ENCODE measurements around the gene CLK1. TPM values are rescaled to one million over a fixed set of nuclear protein-coding genes. Genes with fewer than 3 reads are reported as not detected.
"Not testable (repeated sequence)": the region's sequence is repeated elsewhere in the genome, so short reads cannot be mapped to it uniquely, and the experiment has no call there.

CLK1 gene
- total RNA-seq, 1 experiment from 2014 or later = 46.6 TPM

DNA sequence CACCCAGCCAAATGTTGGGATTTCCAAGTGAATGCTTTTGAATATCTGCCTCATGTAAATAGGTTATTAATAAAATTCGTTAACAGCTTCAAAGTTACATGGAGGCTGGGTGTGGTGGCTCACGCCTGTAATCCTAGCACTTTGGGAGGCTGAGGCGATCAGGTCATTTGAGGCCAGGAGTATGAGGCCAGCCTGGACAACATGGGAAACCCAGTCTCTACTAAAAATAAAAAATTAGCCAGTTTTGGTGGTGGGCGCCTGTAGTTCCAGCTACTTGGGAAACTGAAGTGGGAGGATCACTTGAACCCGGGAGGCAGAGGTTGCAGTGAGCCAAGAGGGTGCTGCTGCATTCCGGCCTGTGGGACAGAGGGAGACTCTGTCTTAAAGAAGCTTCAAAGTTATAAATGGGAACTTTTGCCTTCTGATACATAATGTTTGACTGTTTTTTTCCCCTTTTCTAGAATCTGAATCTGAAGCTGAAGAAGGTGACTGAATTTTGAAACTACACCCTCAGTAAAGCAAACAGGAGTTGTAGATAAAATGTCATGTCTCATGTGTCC is 42.7 kb downstream of the CLK1 start:
- in situ Hi-C loops (cut with HindIII; ENCODE audit: low pct_unique_long_range_greater_than_20kb, low sequenced_read_pairs) = no loop called here
- Histone ChIP-seq H3K9me3 (ENCODE audit: control insufficient read depth, insufficient read depth, low read depth, low read length) (no peaks in the 10 kb centered on the region), H3K27me3 (ENCODE audit: control insufficient read depth, insufficient read depth, low read length) (no peaks in the 10 kb centered on the region), H3K36me3 (ENCODE audit: control insufficient read depth, insufficient read depth, low read length) (peaks cover 38% of the 10 kb centered on the region), H3K27ac (ENCODE audit: low read length) (no peak overlapping the region), H3K4me3 (ENCODE audit: low read depth in 2 of 2, low read length in 2 of 2) (no peak overlapping the region), H3K4me1 (ENCODE audit: control insufficient read depth, insufficient read depth, low read length) (no peaks in the 10 kb centered on the region)
- TF ChIP-seq TCF7L2 (IDR thresholded peaks at IDR 0.05; ENCODE audit: low read depth, low read length) = no peak
- TF ChIP-seq SIN3A (IDR thresholded peaks at IDR 0.05; ENCODE audit: borderline replicate concordance, insufficient read depth, low read depth, low read length) = no peak
- TF ChIP-seq, protein P1, sequence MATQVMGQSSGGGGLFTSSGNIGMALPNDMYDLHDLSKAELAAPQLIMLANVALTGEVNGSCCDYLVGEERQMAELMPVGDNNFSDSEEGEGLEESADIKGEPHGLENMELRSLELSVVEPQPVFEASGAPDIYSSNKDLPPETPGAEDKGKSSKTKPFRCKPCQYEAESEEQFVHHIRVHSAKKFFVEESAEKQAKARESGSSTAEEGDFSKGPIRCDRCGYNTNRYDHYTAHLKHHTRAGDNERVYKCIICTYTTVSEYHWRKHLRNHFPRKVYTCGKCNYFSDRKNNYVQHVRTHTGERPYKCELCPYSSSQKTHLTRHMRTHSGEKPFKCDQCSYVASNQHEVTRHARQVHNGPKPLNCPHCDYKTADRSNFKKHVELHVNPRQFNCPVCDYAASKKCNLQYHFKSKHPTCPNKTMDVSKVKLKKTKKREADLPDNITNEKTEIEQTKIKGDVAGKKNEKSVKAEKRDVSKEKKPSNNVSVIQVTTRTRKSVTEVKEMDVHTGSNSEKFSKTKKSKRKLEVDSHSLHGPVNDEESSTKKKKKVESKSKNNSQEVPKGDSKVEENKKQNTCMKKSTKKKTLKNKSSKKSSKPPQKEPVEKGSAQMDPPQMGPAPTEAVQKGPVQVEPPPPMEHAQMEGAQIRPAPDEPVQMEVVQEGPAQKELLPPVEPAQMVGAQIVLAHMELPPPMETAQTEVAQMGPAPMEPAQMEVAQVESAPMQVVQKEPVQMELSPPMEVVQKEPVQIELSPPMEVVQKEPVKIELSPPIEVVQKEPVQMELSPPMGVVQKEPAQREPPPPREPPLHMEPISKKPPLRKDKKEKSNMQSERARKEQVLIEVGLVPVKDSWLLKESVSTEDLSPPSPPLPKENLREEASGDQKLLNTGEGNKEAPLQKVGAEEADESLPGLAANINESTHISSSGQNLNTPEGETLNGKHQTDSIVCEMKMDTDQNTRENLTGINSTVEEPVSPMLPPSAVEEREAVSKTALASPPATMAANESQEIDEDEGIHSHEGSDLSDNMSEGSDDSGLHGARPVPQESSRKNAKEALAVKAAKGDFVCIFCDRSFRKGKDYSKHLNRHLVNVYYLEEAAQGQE (IDR thresholded peaks at IDR 0.05; ENCODE audit: insufficient read depth in 1 of 2, low read depth in 2 of 2, low read length in 1 of 2) = no peak
- TF ChIP-seq POLR2AphosphoS5 (IDR thresholded peaks at IDR 0.05; ENCODE audit: low read depth, low read length) = no peak
- ATAC-seq (no peak), DNase-seq (ENCODE audit: low read depth, low spot score) (no peak)
- ChIA-PET POLR2A (no interaction called here), CTCF (no interaction called here)
- BruUV-seq (replicated peaks) = no TSS peak
- intact Hi-C loops (cut with micrococcal nuclease; ENCODE audit: unreplicated experiment) = no loop called here

DNA sequence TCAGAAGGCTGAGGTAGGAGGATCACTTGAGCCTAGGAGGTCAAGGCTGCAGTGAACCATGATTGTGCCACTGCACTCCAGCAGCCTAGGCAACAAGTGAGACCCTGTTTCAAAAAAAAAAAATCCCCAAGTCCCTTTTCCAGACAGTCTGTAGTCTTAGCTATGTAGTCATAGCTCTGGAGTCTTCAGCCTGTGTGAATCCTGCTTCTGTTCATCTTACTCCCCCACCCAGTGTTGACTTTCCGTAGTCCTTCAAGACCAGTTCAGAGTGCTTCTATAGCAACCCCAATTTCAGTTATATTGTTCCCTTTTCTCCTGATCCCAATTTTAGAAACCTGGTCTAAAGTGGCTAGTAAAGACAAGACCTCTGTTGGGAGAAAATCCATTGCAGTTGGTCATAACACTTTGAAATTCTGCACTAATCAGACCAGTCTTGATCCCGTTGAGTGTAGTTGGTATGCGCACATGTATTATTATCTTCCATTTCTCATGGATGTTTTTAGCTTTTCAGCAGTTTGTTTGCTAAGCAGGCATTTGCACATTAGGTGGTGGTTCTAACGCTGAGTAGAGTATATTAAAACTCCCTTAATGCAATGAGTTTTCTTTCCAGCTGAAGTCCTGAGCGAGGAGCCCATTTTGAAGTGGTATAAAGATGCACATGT is 43.8 kb downstream of the CLK1 start:
- TF ChIP-seq SIN3A (IDR thresholded peaks at IDR 0.05; ENCODE audit: borderline replicate concordance, insufficient read depth, low read depth, low read length) (no peak), POLR2AphosphoS5 (IDR thresholded peaks at IDR 0.05; ENCODE audit: low read depth, low read length) (no peak), TCF7L2 (IDR thresholded peaks at IDR 0.05; ENCODE audit: low read depth, low read length) (no peak)
- TF ChIP-seq, protein P2, sequence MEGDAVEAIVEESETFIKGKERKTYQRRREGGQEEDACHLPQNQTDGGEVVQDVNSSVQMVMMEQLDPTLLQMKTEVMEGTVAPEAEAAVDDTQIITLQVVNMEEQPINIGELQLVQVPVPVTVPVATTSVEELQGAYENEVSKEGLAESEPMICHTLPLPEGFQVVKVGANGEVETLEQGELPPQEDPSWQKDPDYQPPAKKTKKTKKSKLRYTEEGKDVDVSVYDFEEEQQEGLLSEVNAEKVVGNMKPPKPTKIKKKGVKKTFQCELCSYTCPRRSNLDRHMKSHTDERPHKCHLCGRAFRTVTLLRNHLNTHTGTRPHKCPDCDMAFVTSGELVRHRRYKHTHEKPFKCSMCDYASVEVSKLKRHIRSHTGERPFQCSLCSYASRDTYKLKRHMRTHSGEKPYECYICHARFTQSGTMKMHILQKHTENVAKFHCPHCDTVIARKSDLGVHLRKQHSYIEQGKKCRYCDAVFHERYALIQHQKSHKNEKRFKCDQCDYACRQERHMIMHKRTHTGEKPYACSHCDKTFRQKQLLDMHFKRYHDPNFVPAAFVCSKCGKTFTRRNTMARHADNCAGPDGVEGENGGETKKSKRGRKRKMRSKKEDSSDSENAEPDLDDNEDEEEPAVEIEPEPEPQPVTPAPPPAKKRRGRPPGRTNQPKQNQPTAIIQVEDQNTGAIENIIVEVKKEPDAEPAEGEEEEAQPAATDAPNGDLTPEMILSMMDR (IDR thresholded peaks at IDR 0.05) = no peak
- TF ChIP-seq, protein P1 (IDR thresholded peaks at IDR 0.05; ENCODE audit: insufficient read depth in 1 of 2, low read depth in 2 of 2, low read length in 1 of 2) = no peak
- no peak for DNase-seq (ENCODE audit: low read depth, low spot score)
- in situ Hi-C loops (cut with HindIII; ENCODE audit: low pct_unique_long_range_greater_than_20kb, low sequenced_read_pairs) = no loop called here
- H3K4me3 ChIP-seq (ENCODE audit: low read depth in 2 of 2, low read length in 2 of 2) = no peak overlapping the region
- ChIA-PET CTCF (no interaction called here), POLR2A (no interaction called here)
- no peak overlapping the region for H3K27ac ChIP-seq (ENCODE audit: low read length)
- H3K27me3 ChIP-seq (ENCODE audit: control insufficient read depth, insufficient read depth, low read length) = no peaks in the 10 kb centered on the region
- H3K9me3 ChIP-seq (ENCODE audit: control insufficient read depth, insufficient read depth, low read depth, low read length) = no peaks in the 10 kb centered on the region
- H3K36me3 ChIP-seq (ENCODE audit: control insufficient read depth, insufficient read depth, low read length) = peaks cover 48% of the 10 kb centered on the region
- BruUV-seq (replicated peaks) = no TSS peak
- ATAC-seq = no peak
- no peaks in the 10 kb centered on the region for H3K4me1 ChIP-seq (ENCODE audit: control insufficient read depth, insufficient read depth, low read length)
- intact Hi-C loops (cut with micrococcal nuclease; ENCODE audit: unreplicated experiment) = no loop called here

DNA sequence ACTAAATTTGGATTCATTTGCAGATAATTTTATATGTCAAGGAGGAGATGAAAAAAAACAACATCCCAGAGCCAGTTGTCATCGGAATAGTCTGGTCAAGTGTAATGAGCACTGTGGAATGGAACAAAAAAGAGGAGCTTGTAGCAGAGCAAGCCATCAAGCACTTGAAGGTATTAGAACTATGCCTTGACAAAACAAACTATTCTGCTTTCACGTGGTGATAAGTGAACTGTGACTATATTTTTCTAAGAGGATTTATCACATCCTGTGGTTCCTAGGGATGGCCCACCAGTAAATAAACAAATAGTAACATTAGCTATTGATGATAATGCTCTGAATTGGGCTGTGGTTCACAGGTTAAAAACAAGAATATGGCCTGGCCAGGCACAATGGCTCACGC is 45.7 kb downstream of the CLK1 start:
- in situ Hi-C loops (cut with HindIII; ENCODE audit: low pct_unique_long_range_greater_than_20kb, low sequenced_read_pairs); H3K4me3 ChIP-seq (ENCODE audit: low read depth in 2 of 2, low read length in 2 of 2); POLR2A ChIA-PET; intact Hi-C loops (cut with micrococcal nuclease; ENCODE audit: unreplicated experiment); DNase-seq (ENCODE audit: low read depth, low spot score); H3K4me1 ChIP-seq (ENCODE audit: control insufficient read depth, insufficient read depth, low read length); H3K9me3 ChIP-seq (ENCODE audit: control insufficient read depth, insufficient read depth, low read depth, low read length); H3K27ac ChIP-seq (ENCODE audit: low read length); ATAC-seq; BruUV-seq (replicated peaks); CTCF ChIA-PET; H3K27me3 ChIP-seq (ENCODE audit: control insufficient read depth, insufficient read depth, low read length): not testable (repeated sequence)
- H3K36me3 ChIP-seq (ENCODE audit: control insufficient read depth, insufficient read depth, low read length) = peaks cover 63% of the 10 kb centered on the region

Data from Panc1 (cell line).